COLO668 (cell line): ENCODE measurements around the gene OXNAD1.

Source experiments
- DNase-seq: peaks from one replicate; lab custom pipeline; 2025; ENCODE audit not compliant: unreplicated experiment; lab: John Stamatoyannopoulos, UW

Gene OXNAD1

GRCh38 chr3:16325850-16326249 is 60.8 kb downstream of the OXNAD1 start:
- DNase-seq = no peak

DNA sequence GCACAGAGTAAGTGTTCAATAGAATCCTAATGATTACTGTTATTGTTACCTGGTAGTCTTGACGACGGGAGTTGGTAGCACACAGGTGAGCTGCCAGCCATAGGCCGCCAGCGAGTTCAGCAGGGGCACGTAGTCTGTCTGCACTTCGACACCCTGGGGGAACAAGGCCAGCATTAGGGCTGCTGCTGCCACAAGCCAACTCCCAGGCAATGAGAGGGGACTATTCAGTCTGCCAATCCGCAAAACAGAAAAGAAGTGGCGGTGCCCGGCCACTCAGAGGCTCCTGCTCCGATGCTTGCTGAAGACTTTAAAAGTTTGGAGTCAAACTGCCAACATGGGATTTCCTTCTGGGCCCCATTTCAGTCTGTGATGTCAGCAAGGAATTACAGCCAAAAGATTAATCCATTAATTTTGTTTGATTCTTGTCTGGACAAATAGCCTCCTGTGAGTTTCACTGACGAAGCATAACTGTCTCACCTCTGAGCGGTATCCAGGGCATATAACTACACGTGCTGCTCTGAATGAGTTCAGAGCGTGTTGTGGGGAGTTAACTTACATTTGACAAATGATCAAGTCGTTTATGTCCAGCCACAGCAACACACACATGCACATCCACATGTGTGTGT is 61.8 kb downstream of the OXNAD1 start:
- no peak for DNase-seq

GRCh38 chr3:16328124-16328523 is 63.1 kb downstream of the OXNAD1 start:
- DNase-seq = no peak

- no peak for DNase-seq
Measured at GRCh38 chr3:16329036-16329825, 64.2 kb downstream of the OXNAD1 start.

- DNase-seq = no peak
Measured at GRCh38 chr3:16329826-16330129, 64.8 kb downstream of the OXNAD1 start.

DNA sequence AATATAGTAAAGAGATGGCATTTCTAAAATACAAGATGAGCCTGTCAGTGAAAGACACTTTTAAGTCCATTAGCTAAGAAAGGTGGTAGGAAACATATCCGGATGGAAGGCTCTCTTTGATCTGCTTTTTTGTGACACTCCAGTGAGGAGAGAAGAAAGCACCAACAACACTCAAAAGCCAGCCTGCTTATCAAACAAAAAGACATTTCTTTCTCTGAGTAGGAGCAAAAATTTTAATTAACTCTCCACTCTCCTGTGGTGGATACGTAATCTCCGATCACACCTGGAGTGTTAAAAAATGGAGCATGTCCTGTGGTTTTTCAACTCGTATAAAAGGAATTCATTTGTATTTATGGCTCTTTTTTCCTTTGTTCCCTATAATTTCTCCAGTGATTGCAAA is 65.3 kb downstream of the OXNAD1 start:
- no peak for DNase-seq

DNA sequence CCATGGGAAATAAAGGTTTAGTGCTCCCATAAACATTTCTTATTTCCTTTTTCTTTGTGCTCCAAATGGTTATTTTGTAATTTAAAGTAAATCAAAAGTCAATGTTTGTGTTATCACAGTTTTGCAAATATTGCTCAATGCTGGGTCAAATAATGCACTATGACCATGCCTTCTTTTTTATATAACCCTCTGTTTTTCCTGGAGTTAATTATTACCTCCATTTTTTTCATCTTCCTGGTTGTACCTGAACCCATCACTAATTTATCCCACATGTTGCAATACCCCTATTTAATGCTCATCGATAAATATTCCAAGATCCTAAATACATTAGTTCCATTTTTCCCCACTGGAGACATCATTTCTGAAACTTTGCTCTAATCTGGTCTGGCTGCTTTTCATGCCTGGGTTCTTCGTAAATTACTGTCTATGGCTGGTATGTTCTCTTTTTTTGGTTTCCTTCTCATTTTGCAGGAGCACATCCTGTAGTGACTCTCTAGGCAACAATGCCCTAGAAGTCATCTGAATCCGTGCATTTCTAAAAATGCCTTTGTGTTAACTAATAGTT is 66.4 kb downstream of the OXNAD1 start:
- no peak for DNase-seq

GRCh38 chr3:16332904-16333426 is 68.0 kb downstream of the OXNAD1 start:
- DNase-seq = no peak

DNA sequence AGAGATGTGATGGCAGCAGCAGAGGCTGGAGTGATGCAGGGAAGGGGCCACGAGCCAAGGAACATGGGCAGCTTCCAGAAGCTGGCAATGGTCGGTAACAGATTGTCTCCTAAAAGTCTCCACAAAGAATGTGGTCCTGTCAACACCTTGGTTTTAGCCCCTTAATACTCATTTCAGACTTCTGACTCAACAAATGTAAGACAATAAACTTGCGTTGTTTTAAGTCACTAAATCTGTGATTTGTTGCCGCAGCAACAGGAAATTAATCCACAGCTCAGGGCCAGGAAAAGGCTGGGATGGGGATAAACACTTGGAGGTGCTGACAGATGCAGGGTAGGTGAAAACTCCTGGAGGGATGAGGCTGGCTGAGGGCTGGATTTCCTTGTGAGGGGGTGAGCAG is 69.9 kb downstream of the OXNAD1 start:
- no peak for DNase-seq

- DNase-seq = no peak
Measured at GRCh38 chr3:16335333-16335732, 70.3 kb downstream of the OXNAD1 start.

- DNase-seq = no peak
Measured at GRCh38 chr3:16335772-16336645, 71.0 kb downstream of the OXNAD1 start.

DNA sequence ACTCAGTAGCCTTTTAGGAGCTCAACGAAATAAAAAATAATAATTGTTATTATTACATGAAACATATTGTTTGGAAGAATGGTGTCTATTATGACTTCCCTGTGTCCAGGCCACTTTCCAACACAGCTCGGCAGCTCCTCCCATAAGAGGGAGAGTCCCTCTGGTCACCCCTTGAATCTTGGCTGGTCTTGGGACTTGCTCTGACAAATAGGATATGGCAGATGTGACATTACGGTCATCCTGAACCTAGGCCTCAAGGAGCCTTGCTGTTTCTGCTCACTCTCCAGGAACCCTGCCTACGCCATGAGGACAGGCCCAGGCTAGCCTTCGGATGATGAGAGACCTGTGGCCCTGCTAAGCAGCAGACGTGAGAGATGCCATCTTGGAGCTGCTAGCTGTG is 71.8 kb downstream of the OXNAD1 start:
- DNase-seq = no peak

DNA sequence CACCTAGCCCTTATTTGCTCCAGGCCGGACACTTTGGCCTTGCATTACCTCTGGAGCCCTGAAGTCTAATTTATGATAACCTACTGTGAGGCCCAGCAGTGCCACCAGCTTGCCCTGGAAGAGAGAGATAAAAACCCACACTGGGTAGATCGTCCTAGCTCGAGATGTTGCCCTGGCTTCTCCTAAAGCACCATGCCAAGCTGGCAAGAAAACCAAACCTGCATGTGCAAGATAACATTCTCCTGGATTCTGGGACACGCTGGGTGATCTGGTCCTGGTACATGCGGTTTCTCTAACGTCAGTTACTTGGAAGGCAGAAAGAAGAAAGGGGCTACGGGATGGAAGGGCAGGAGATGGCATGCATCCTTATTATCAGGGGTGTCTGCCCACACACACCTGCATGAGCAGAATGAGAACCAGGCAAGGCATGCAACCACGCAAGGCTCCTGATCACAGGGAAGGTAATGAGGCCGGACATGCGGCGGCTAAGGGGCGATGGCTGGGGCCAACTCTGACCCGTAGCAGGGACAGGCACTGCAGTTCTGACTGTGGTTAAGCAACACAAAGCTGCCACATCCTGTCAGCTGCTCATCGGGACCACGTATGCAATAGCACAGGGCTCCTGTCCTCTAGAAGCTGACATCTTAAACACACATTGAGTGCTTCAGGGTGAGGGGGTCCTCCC is 73.0 kb downstream of the OXNAD1 start:
- DNase-seq = no peak

DNA sequence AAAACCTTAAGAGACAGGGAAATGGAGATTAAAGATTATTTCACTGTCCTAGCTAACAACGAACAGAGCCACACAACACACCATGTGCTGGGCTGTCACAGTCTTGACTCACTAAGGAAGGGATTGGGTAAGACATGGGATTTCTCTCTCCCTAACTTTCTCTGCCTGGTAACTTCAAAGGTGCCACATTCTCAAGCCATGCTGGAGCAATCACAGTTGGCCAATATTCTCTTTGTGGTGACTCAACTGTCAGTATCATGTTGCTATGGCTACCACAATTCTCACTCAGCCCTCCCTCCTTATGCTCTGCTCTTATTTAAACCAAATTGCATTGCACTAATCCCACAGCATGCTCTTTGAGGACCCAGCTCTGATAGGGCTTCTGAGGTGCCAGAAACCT is 74.0 kb downstream of the OXNAD1 start:
- DNase-seq = no peak

DNA sequence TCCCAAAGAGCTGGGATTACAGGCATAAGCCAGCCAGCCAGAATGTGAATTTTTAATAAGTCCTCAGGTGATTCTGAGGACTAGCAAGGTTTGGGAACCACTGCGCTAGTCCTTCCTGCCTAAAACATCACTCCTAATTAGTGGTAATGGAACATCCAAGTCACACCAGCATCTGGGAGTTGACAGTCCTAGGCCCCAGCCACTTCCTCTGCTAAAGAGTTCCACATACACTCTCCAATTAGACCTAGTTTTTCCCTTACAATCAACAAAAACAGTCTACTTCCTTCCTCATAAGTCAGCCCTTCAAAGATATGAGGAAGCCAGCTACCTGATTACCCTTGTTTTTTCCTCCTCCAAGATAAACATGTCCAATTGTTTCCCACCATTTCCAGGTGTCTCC is 78.1 kb downstream of the OXNAD1 start:
- DNase-seq = no peak

DNA sequence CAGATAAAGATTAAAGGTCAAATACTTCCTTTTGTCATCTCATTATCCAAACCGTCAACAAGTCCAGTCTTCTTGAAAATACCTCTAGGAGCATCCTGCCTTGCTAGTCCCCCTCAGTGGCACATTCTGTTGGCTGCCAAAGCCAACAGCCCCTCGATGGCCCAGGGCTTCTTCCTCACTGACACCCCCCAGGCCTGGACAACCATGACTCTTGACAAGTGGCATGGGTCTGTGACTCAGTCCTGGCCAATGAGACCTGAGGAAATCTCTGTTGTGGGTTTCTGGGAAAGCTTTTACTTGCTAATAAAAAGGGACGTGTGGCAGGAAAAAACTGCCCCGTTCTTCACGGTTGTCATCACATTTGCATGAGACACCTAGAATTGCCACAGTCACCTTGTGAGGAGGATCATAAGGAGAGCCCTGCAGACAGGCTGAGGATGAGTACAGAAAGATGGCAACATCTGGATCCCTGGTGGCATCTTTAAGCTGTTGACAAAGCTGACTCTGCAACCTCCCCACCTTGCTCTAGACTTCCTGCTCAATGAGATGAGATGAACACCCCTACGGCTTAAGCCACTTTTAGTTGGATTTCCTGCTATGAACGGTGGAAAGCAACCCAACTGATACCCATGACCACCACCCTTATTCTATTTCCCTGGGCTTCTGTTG is 81.5 kb downstream of the OXNAD1 start:
- DNase-seq = no peak

GRCh38 chr3:16347548-16347947 is 82.5 kb downstream of the OXNAD1 start:
- no peak for DNase-seq

DNA sequence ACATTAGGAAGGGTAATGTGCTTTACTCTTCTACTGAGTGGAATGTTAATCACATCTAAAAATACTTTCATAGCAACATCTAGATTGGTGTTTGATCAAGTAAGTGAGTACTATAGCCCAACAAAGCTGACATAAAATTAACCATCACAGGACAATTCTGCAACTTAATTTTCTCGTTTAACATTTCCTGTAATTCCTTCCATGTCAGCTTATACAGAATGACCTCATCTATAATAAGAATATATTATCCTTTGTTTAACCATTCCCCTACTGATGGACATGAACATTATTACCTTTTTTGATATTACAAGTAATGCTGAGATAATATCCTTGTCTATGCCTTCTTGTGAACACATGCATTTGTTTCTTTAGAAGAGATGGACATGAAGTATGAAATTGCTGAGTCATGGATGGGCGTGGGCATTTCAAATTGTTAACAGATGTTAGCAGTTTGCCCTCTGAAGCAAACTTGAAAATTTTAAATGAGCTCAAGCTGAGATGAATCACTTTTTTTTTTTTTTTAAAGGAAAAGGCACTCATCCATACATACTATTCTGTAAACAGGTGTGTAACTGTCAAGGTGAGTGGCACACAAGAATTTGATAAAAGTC is 85.1 kb downstream of the OXNAD1 start:
- no peak for DNase-seq

DNA sequence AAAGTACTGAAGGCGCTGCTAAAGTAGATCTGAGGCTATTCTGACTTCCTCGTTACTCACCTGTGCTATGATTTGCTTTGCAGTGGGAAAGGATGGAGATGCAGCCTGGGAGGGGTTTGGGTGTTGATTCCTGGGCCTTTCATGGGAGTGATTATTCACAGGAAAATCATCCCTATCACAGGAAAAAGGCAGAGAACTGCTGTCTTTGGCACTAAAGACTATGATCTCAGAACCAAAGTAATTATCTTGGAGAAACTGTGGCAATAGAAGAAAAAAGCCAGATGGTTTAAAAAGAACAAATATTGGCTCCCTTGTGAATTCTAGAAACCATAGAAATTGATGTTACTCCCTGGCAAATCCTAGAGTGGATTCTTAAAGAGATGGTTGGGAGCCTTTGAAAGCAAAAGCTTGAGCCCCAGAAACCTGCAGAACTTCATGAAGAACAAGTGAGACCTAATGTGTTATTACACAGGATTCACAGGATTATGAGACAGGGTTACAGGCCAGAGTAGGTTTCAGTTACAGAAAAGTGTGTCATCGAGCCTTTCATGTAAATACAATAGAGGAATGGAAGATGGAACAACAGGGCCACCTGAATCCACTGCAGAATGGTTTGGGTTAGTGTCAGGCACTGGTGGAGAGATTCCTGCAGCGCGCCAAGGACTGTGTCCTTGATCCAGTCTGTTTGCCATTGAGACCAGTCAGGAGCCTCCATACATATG is 85.7 kb downstream of the OXNAD1 start:
- DNase-seq = no peak
